Breast epithelium (tissue), 3 donors: ENCODE data around the gene TNK2.

Experiments
- POLR2A ChIP-seq: fragments of 450-650 bp; IDR thresholded peaks from one replicate; pipeline ENCODE4 v1.6.1; 2016; ENCODE audit warnings: antibody characterized with exemption, mild to moderate bottlenecking, moderate library complexity
- TF ChIP-seq, protein P1 (sequence below), 3 donors: fragments of 450-650 bp; IDR thresholded peaks; one replicate each; pipeline ENCODE4 v1.5.1; 2016 to 2017; ENCODE audit warnings: antibody characterized with exemption in 3 of 3, mild to moderate bottlenecking in 3 of 3, moderate library complexity in 3 of 3

DNA sequence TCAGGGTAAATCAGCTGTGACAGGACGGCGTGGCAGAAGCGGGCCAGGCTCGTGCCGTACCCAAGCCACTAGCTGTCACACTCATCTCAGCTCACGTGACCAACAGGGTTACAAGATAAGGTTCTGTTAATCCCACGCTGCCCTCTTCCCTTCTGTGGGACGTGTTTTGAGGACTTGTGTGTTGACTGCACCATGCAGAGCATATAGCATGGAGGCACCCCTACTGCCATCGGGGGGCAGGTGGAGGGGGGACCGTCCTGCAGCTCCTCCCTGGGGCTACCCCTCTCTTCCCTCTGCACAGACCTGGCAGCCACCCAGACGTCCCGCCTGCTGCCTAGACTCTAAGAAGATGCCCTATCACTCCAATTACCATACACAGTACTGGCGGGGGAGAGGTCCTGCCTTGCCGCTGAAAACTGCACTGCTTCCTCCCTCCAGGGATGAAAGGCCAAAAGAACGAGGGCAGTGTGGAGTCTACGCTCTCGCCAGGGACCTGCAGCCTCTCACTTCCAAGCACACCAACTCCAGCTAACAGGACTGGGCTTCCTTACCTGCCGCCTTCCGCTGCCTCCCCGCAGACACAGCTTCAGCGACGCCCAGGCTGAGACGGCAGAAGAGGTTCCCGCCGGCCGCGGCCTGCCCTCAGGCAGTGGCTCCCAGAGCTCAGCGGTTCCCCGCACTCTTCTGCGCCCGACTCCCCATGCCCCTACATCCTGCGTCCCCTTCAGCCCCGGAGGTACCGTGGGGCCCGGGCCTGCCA is at the start of gene TNK2:
- no peak for TF ChIP-seq POLR2A
- TF ChIP-seq, protein P1, sequence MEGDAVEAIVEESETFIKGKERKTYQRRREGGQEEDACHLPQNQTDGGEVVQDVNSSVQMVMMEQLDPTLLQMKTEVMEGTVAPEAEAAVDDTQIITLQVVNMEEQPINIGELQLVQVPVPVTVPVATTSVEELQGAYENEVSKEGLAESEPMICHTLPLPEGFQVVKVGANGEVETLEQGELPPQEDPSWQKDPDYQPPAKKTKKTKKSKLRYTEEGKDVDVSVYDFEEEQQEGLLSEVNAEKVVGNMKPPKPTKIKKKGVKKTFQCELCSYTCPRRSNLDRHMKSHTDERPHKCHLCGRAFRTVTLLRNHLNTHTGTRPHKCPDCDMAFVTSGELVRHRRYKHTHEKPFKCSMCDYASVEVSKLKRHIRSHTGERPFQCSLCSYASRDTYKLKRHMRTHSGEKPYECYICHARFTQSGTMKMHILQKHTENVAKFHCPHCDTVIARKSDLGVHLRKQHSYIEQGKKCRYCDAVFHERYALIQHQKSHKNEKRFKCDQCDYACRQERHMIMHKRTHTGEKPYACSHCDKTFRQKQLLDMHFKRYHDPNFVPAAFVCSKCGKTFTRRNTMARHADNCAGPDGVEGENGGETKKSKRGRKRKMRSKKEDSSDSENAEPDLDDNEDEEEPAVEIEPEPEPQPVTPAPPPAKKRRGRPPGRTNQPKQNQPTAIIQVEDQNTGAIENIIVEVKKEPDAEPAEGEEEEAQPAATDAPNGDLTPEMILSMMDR (IDR thresholded peaks at IDR 0.05) = no peak
